PFSK-1 (cell line): ENCODE data around the gene CUEDC2.

ENCODE experiments used
- POLR2AphosphoS5 ChIP-seq: IDR thresholded peaks from 2 replicates; pipeline ENCODE4 v1.6.1; 2012; ENCODE audit warnings: low read depth, mild to moderate bottlenecking, control low read depth, low read length, moderate library complexity
- SIN3A ChIP-seq: IDR thresholded peaks from 2 replicates; pipeline ENCODE4 v1.6.1; 2012; ENCODE audit warnings: mild to moderate bottlenecking, low read length, moderate library complexity, borderline replicate concordance; ENCODE audit not compliant: insufficient read depth
- TAF1 ChIP-seq: IDR thresholded peaks from 2 replicates; pipeline ENCODE4 v1.6.1; 2012; ENCODE audit warnings: low read length, control low read depth, borderline replicate concordance; ENCODE audit not compliant: insufficient read depth
- TF ChIP-seq, protein P1 (sequence below), 2 experiments: IDR thresholded peaks; 2 replicates each; pipeline versions ENCODE4 v1.6.1 to v1.8.0; 2011 to 2012; ENCODE audit warnings: low read depth in 2 of 2, low read length in 2 of 2, control low read depth in 1 of 2, inconsistent platforms in 1 of 2, mild to moderate bottlenecking in 1 of 2, moderate library complexity in 1 of 2; ENCODE audit not compliant: insufficient read depth in 1 of 2

- TF ChIP-seq POLR2AphosphoS5 = no peak
- TF ChIP-seq, protein P1, sequence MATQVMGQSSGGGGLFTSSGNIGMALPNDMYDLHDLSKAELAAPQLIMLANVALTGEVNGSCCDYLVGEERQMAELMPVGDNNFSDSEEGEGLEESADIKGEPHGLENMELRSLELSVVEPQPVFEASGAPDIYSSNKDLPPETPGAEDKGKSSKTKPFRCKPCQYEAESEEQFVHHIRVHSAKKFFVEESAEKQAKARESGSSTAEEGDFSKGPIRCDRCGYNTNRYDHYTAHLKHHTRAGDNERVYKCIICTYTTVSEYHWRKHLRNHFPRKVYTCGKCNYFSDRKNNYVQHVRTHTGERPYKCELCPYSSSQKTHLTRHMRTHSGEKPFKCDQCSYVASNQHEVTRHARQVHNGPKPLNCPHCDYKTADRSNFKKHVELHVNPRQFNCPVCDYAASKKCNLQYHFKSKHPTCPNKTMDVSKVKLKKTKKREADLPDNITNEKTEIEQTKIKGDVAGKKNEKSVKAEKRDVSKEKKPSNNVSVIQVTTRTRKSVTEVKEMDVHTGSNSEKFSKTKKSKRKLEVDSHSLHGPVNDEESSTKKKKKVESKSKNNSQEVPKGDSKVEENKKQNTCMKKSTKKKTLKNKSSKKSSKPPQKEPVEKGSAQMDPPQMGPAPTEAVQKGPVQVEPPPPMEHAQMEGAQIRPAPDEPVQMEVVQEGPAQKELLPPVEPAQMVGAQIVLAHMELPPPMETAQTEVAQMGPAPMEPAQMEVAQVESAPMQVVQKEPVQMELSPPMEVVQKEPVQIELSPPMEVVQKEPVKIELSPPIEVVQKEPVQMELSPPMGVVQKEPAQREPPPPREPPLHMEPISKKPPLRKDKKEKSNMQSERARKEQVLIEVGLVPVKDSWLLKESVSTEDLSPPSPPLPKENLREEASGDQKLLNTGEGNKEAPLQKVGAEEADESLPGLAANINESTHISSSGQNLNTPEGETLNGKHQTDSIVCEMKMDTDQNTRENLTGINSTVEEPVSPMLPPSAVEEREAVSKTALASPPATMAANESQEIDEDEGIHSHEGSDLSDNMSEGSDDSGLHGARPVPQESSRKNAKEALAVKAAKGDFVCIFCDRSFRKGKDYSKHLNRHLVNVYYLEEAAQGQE (IDR thresholded peaks at IDR 0.05; ENCODE audit: insufficient read depth in 1 of 2, low read depth in 2 of 2, low read length in 2 of 2) = no peak
- TF ChIP-seq SIN3A = no peak
- no peak for TF ChIP-seq TAF1
These were observed 2.9 kb downstream of the CUEDC2 start for GRCh38 chr10:102429468-102429867.
